ENCODE measurements around the gene TMCC3.
A peak's percentile ranks its signal among the peaks of the same experiment; 100 is the strongest.
"Not testable (repeated sequence)": the region's sequence is repeated elsewhere in the genome, so short reads cannot be mapped to it uniquely, and the experiment has no call there.

TMCC3 gene

GRCh38 chr12:94650143-94651056 lies at the start of gene TMCC3:
TSS of gene TMCC3 (minus strand) at chr12:94650557. CDS start at chr12:94650430, 127 bp downstream.
- DNase-seq (ENCODE audit: low spot score) = peak; percentile 67

- DNase-seq (ENCODE audit: low spot score) = no peak
These were observed 49.4 kb upstream of the TMCC3 start for GRCh38 chr12:94699801-94700200.

- no peak for DNase-seq (ENCODE audit: low spot score)
These were observed 48.2 kb upstream of the TMCC3 start for GRCh38 chr12:94698578-94698977.

GRCh38 chr12:94697631-94698030 lies 47.3 kb upstream of the TMCC3 start:
- no peak for DNase-seq (ENCODE audit: low spot score)

GRCh38 chr12:94694732-94695131 lies 44.4 kb upstream of the TMCC3 start:
- DNase-seq (ENCODE audit: low spot score) = no peak

GRCh38 chr12:94692826-94693225 lies 42.5 kb upstream of the TMCC3 start:
- DNase-seq (ENCODE audit: low spot score) = not testable (repeated sequence)

- no peak for DNase-seq (ENCODE audit: low spot score)
These were observed 39.9 kb upstream of the TMCC3 start for GRCh38 chr12:94690198-94690771.

- DNase-seq (ENCODE audit: low spot score) = no peak
These were observed 39.3 kb upstream of the TMCC3 start for GRCh38 chr12:94689646-94690036.

- DNase-seq (ENCODE audit: low spot score) = no peak
These were observed 38.8 kb upstream of the TMCC3 start for GRCh38 chr12:94689002-94689645.

- no peak for DNase-seq (ENCODE audit: low spot score)
These were observed 37.5 kb upstream of the TMCC3 start for GRCh38 chr12:94687891-94688290.

- DNase-seq (ENCODE audit: low spot score) = peak; percentile 26
These were observed 36.7 kb upstream of the TMCC3 start for GRCh38 chr12:94686834-94687628.

- no peak for DNase-seq (ENCODE audit: low spot score)
These were observed 34.2 kb upstream of the TMCC3 start for GRCh38 chr12:94684416-94685142.

- no peak for DNase-seq (ENCODE audit: low spot score)
These were observed 29.3 kb upstream of the TMCC3 start for GRCh38 chr12:94679554-94680195.

GRCh38 chr12:94678849-94679248 lies 28.5 kb upstream of the TMCC3 start:
- DNase-seq (ENCODE audit: low spot score) = no peak

GRCh38 chr12:94678379-94678778 lies 28.0 kb upstream of the TMCC3 start:
- DNase-seq (ENCODE audit: low spot score) = no peak

- no peak for DNase-seq (ENCODE audit: low spot score)
These were observed 27.4 kb upstream of the TMCC3 start for GRCh38 chr12:94677778-94678177.

- no peak for DNase-seq (ENCODE audit: low spot score)
These were observed 26.6 kb upstream of the TMCC3 start for GRCh38 chr12:94676922-94677321.

- no peak for DNase-seq (ENCODE audit: low spot score)
These were observed 25.8 kb upstream of the TMCC3 start for GRCh38 chr12:94676031-94676641.

GRCh38 chr12:94674835-94675234 lies 24.5 kb upstream of the TMCC3 start:
- DNase-seq (ENCODE audit: low spot score) = no peak

GRCh38 chr12:94674051-94674451 lies 23.7 kb upstream of the TMCC3 start:
- no peak for DNase-seq (ENCODE audit: low spot score)

GRCh38 chr12:94673496-94673895 lies 23.1 kb upstream of the TMCC3 start:
- no peak for DNase-seq (ENCODE audit: low spot score)

Measured in HuH-7 (cell line).